Measurements from ENCODE around the gene SLC7A7. TPM values are rescaled to one million over a fixed set of nuclear protein-coding genes. Genes with fewer than 3 reads are reported as not detected.
A peak's percentile ranks its signal among the peaks of the same experiment; 100 is the strongest.
"Not testable (repeated sequence)": the region's sequence is repeated elsewhere in the genome, so short reads cannot be mapped to it uniquely, and the experiment has no call there.

Gene SLC7A7
- total RNA-seq, 1 donor from 2014 or later = 33.7 TPM

DNA sequence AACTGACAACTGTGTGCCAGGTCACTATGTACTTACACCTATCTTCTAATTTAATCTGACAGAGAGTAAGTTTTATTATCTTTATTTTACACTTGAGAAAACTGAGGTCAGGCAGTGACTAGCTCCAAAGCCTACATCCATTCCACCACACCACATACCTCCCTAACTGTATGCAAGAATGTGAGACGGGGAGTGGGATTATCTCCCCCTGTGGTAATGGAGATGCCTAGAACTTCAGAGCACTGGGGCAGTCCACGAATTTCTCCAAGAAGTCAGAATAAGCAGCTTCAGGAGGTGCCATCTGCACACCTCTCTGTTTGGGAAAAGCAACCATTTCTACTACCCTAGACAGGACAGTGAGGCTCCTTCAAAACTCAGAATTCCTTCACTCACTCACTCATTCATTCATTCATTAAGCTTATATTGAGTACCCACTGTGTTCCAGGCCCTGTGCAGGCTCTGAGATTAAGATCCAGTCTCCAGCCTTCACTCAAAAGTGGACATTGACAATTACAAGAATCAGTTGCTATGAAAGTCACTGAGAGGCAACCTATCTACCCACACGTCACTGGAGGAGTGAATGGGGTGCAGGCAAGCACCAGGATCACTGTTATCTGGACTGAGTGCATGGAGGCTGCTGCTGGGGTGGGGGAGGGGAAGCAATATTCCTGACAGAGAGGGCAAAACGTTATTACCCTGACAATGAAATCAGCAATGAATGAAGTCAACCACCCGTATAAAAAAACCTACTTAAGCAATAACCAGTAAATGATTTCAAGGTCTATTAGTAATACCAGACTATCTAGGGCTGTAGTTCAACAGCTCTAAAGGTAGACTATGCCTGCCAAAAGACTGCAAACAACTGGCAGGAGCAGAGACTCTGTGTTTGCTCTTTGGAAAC is 18.0 kb downstream of the SLC7A7 start:
- intact Hi-C loops (cut with micrococcal nuclease) = no loop called here
- peak overlapping the region; percentile 95 for H3K27ac Mint-ChIP-seq
- CTCF ChIA-PET = interaction anchor here (1.2 to 1.4 kb wide), 2 partner anchors 14 to 227 kb away, joined by 3 to 4 read pairs; no protein-coding TSS in a partner anchor

DNA sequence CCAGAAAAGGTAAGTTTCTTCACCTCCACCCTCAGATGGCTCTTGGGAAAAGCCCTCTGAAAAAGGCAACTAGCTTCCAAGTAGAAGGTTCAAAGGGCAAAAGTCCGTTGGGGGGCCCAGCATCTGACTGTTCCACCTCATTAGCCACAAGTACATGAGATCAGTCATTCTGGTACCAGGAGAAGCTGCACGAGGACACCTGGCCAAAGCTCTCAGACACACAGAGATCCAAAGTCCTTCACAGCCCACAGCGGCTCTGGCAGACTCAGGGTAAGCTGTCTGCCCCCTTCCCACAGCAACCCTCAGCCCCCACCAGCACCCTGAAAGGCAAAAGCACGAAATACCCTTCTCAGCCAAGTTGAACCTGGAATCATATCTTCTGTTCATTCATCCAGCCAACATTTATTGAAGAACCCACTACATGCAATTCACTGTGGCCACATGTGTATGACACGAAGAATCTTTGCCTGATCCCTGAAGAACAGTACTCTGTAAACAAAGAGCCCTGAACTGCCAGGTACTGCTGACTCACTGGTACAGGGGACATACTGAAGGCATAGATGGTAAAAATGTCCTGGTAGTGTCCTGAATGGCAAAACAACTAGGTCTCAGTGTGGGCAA is 19.0 kb downstream of the SLC7A7 start:
- H3K9me3 Mint-ChIP-seq = no peaks in the 10 kb centered on the region
- H3K36me3 Mint-ChIP-seq (ENCODE audit: low read depth) = peaks cover 3% of the 10 kb centered on the region
- DNase-seq = no peak
- POLR2A ChIA-PET = interaction anchor here (1.0 to 4.0 kb wide), 3 partner anchors 8 to 34 kb away, joined by 3 to 50 read pairs (median 21); partner anchors contain the start of gene MRPL52
- ATAC-seq (ENCODE audit: low read depth) = no peak
- CTCF ChIA-PET = interaction anchor here (1.2 to 1.4 kb wide), 2 partner anchors 15 to 226 kb away, joined by 3 to 4 read pairs; no protein-coding TSS in a partner anchor
- intact Hi-C loops (cut with micrococcal nuclease) = no loop called here
- H3K4me3 Mint-ChIP-seq = no peak overlapping the region
- peak overlapping the region; percentile 95 for H3K27ac Mint-ChIP-seq
- TF ChIP-seq, protein P1, sequence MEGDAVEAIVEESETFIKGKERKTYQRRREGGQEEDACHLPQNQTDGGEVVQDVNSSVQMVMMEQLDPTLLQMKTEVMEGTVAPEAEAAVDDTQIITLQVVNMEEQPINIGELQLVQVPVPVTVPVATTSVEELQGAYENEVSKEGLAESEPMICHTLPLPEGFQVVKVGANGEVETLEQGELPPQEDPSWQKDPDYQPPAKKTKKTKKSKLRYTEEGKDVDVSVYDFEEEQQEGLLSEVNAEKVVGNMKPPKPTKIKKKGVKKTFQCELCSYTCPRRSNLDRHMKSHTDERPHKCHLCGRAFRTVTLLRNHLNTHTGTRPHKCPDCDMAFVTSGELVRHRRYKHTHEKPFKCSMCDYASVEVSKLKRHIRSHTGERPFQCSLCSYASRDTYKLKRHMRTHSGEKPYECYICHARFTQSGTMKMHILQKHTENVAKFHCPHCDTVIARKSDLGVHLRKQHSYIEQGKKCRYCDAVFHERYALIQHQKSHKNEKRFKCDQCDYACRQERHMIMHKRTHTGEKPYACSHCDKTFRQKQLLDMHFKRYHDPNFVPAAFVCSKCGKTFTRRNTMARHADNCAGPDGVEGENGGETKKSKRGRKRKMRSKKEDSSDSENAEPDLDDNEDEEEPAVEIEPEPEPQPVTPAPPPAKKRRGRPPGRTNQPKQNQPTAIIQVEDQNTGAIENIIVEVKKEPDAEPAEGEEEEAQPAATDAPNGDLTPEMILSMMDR (IDR thresholded peaks at IDR 0.05) = no peak
- H3K27me3 Mint-ChIP-seq = no peaks in the 10 kb centered on the region
- H3K4me1 Mint-ChIP-seq = peaks cover 81% of the 10 kb centered on the region

More for the DNA sequence above, 18.0 kb downstream of the SLC7A7 start:
- H3K4me1 Mint-ChIP-seq = peaks cover 81% of the 10 kb centered on the region
- no peaks in the 10 kb centered on the region for H3K27me3 Mint-ChIP-seq
- ATAC-seq (ENCODE audit: low read depth) (no peak), DNase-seq (no peak)
- H3K4me3 Mint-ChIP-seq = no peak overlapping the region
- H3K9me3 Mint-ChIP-seq = no peaks in the 10 kb centered on the region
- POLR2A ChIA-PET = interaction anchor here (0.6 to 1.0 kb wide), 3 partner anchors 12 to 38 kb away, joined by 3 to 7 read pairs (median 3); no protein-coding TSS in a partner anchor
- TF ChIP-seq, protein P1 (IDR thresholded peaks at IDR 0.05) = no peak
- H3K36me3 Mint-ChIP-seq (ENCODE audit: low read depth) = peaks cover 5% of the 10 kb centered on the region

DNA sequence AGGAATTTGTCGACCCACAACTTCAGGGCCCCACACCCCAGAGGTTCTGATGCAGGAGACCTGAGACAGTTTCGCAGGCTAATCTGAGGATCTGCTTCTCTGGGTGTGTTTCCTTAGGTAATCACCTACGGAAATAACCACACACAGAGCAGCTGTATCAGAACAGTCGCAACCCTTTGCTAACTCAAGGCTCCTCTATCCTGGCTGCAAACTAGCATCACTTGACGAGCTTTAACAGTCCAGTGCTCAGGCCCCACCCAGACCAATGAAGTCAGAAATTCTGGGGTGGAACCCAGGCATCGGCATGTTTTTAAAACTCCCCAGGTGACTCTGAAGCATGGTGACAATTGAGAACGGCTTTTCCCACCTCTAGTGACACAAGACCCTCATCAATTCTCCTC is 20.7 kb downstream of the SLC7A7 start:
- Mint-ChIP-seq H3K27me3 (no peaks in the 10 kb centered on the region), H3K9me3 (no peaks in the 10 kb centered on the region), H3K4me3 (peak overlapping the region; percentile 55), H3K36me3 (ENCODE audit: low read depth) (no peaks in the 10 kb centered on the region), H3K4me1 (peaks cover 84% of the 10 kb centered on the region), H3K27ac (peak overlapping the region; percentile 95)
- TF ChIP-seq, protein P1 (IDR thresholded peaks at IDR 0.05) = no peak
- intact Hi-C loops (cut with micrococcal nuclease) = loop anchor here (1.0 kb wide), 1 partner anchor 9 kb away; no protein-coding TSS in a partner anchor
- CTCF ChIA-PET = no interaction called here
- POLR2A ChIA-PET = interaction anchor here (0.5 to 4.0 kb wide), 9 partner anchors 9 to 35 kb away, joined by 3 to 50 read pairs (median 6); partner anchors contain the start of genes MRPL52 and OXA1L
- ATAC-seq (ENCODE audit: low read depth) (peak; percentile 78), DNase-seq (no peak)

DNA sequence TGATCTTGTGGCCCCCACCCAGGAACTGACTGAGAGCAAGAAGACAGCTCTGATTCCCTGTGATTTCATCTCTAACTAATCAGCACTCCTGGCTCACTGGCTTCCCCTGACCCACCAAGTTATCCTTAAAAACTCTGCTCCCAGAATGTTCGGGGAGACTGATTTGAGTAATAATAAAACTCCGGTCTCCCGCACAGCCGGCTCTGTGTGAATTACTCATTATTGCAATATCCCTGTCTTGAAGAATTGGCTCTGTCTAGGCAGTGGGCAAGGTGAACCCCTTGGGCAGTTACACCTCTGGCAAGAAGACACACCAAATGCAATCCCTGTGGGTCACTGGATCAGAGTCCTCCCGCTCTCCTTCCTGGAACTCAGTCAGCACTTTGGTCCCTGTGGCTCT is 21.3 kb downstream of the SLC7A7 start:
- Mint-ChIP-seq H3K4me3 (peak overlapping the region; percentile 55), H3K9me3 (no peaks in the 10 kb centered on the region), H3K27me3 (no peaks in the 10 kb centered on the region), H3K4me1 (peaks cover 88% of the 10 kb centered on the region), H3K27ac (peak overlapping the region; percentile 95), H3K36me3 (ENCODE audit: low read depth) (no peaks in the 10 kb centered on the region)
- ChIA-PET CTCF (interaction anchor here (0.7 to 0.9 kb wide), 3 partner anchors 26 to 925 kb away, joined by 3 to 5 read pairs (median 5); no protein-coding TSS in a partner anchor), POLR2A (interaction anchor here (0.5 to 4.0 kb wide), 11 partner anchors 8 to 293 kb away, joined by 3 to 50 read pairs (median 4); partner anchors contain the start of genes MRPL52 and OXA1L)
- DNase-seq = no peak
- no peak for ATAC-seq (ENCODE audit: low read depth)
- TF ChIP-seq, protein P1 (IDR thresholded peaks at IDR 0.05) = no peak
- intact Hi-C loops (cut with micrococcal nuclease) = loop anchor here (1.0 kb wide), 1 partner anchor 9 kb away; no protein-coding TSS in a partner anchor

DNA sequence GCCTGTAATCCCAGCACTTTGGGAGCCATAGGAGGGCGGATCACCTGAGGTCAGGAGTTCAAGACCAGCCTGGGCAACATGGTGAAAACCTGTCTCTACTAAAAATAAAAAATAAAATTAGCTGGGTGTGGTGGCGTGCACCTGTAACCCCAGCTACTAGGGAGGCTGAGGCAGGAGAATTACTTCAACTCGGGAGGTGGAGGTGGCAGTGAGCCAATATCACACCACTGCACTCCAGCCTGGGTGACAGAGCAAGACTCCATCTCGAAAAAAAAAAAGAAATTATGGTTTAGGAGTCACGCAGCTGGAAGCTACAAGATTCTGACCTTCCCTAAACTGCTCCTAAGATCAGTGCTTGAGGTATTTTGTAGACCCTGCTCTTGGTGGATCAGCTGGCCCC is 21.7 kb downstream of the SLC7A7 start:
- CTCF ChIA-PET = interaction anchor here (0.7 to 0.9 kb wide), 3 partner anchors 26 to 924 kb away, joined by 3 to 5 read pairs (median 5); no protein-coding TSS in a partner anchor
- POLR2A ChIA-PET = interaction anchor here (0.6 to 4.0 kb wide), 9 partner anchors 10 to 293 kb away, joined by 3 to 50 read pairs (median 6); partner anchors contain the start of genes MRPL52 and OXA1L
- intact Hi-C loops (cut with micrococcal nuclease); H3K36me3 Mint-ChIP-seq (ENCODE audit: low read depth); DNase-seq; H3K4me3 Mint-ChIP-seq; H3K27me3 Mint-ChIP-seq; H3K9me3 Mint-ChIP-seq; ATAC-seq (ENCODE audit: low read depth): not testable (repeated sequence)
- H3K27ac Mint-ChIP-seq = peak overlapping the region; percentile 95
- H3K4me1 Mint-ChIP-seq = peaks cover 87% of the 10 kb centered on the region
